Trophoblast cell (in vitro differentiated cells and primary cell): ENCODE data around the gene OR13J1.

Experiments
- DNase-seq, 2 donors: peaks; one replicate each; pipeline ENCODE4 v3.0.0-alpha.2; 2016
- H2AFZ ChIP-seq: 2 replicates; pipeline ENCODE4 v1.6.1; 2013; ENCODE audit warnings: low read length, moderate library complexity, mild to moderate bottlenecking; ENCODE audit not compliant: insufficient read depth, poor library complexity
- H2AK5ac ChIP-seq: 2 replicates; pipeline ENCODE4 v1.6.1; 2013; ENCODE audit warnings: mild to moderate bottlenecking, low read length
- H2BK120ac ChIP-seq: 2 replicates; pipeline ENCODE4 v1.6.1; 2013; ENCODE audit warnings: low read length, mild to moderate bottlenecking, moderate library complexity; ENCODE audit not compliant: insufficient read depth, poor library complexity
- H2BK12ac ChIP-seq: 2 replicates; pipeline ENCODE4 v1.6.1; 2013; ENCODE audit warnings: mild to moderate bottlenecking, low read length, moderate library complexity
- H2BK5ac ChIP-seq: 2 replicates; pipeline ENCODE4 v1.6.1; 2013; ENCODE audit warnings: low read length, low read depth, moderate library complexity, mild to moderate bottlenecking; ENCODE audit not compliant: poor library complexity
- H3K14ac ChIP-seq: 2 replicates; pipeline ENCODE4 v1.6.1; 2013; ENCODE audit warnings: mild to moderate bottlenecking, low read length
- H3K18ac ChIP-seq: 2 replicates; pipeline ENCODE4 v1.6.1; 2013; ENCODE audit warnings: mild to moderate bottlenecking, low read length
- H3K23ac ChIP-seq: 2 replicates; pipeline ENCODE4 v1.6.1; 2013; ENCODE audit warnings: low read length
- H3K27ac ChIP-seq: 2 replicates; pipeline ENCODE4 v1.5.1; 2013; ENCODE audit warnings: low read depth, mild to moderate bottlenecking, inconsistent platforms, low read length, moderate library complexity
- H3K27me3 ChIP-seq: 2 replicates; pipeline ENCODE4 v1.6.1; 2013; ENCODE audit warnings: inconsistent platforms, mild to moderate bottlenecking, low read length, moderate library complexity; ENCODE audit not compliant: insufficient read depth
- H3K36me3 ChIP-seq, 2 experiments: 1 replicate in 1 of 2; 2 replicates in 1 of 2; pipeline ENCODE4 v1.6.1; 2013; ENCODE audit warnings: low read length in 2 of 2, mild to moderate bottlenecking in 2 of 2, moderate library complexity in 1 of 2; ENCODE audit not compliant: insufficient read depth in 2 of 2, control insufficient read depth in 1 of 2
- H3K4ac ChIP-seq: 2 replicates; pipeline ENCODE4 v1.6.1; 2013; ENCODE audit warnings: low read depth, mild to moderate bottlenecking, low read length, moderate library complexity
- H3K4me1 ChIP-seq, 2 experiments: 1 replicate in 1 of 2; 2 replicates in 1 of 2; pipeline ENCODE4 v1.6.1; 2013; ENCODE audit warnings: low read length in 2 of 2, mild to moderate bottlenecking in 2 of 2, moderate library complexity in 1 of 2; ENCODE audit not compliant: insufficient read depth in 2 of 2, control insufficient read depth in 1 of 2
- H3K4me2 ChIP-seq: 2 replicates; pipeline ENCODE4 v1.6.1; 2013; ENCODE audit warnings: inconsistent platforms, mild to moderate bottlenecking, low read length, moderate library complexity
- H3K4me3 ChIP-seq: 2 replicates; pipeline ENCODE4 v1.5.1; 2013; ENCODE audit warnings: mild to moderate bottlenecking, low read depth, low read length, inconsistent platforms
- H3K79me1 ChIP-seq: one replicate; pipeline ENCODE4 v1.6.1; 2013; ENCODE audit warnings: low read length
- H3K79me2 ChIP-seq: 2 replicates; pipeline ENCODE4 v1.6.1; 2013; ENCODE audit warnings: low read length, mild to moderate bottlenecking; ENCODE audit not compliant: control insufficient read depth, insufficient read depth, poor library complexity
- H3K9ac ChIP-seq: 2 replicates; pipeline ENCODE4 v1.6.1; 2013; ENCODE audit warnings: mild to moderate bottlenecking, low read length
- H3K9me3 ChIP-seq: 2 replicates; pipeline ENCODE4 v1.6.1; 2013; ENCODE audit warnings: low read depth, mild to moderate bottlenecking, control low read depth, inconsistent platforms, low read length; ENCODE audit not compliant: insufficient read depth
- H4K12ac ChIP-seq: 2 replicates; pipeline ENCODE4 v1.6.1; 2013; ENCODE audit warnings: low read depth, mild to moderate bottlenecking, low read length, moderate library complexity
- H4K8ac ChIP-seq: 2 replicates; pipeline ENCODE4 v1.6.1; 2013; ENCODE audit warnings: low read depth, mild to moderate bottlenecking, low read length, moderate library complexity
- H4K91ac ChIP-seq: one replicate; pipeline ENCODE4 v1.6.1; 2013; ENCODE audit warnings: low read depth, mild to moderate bottlenecking, low read length, moderate library complexity
- WGBS: extraction: QIAGEN DNeasy Blood & Tissue Kit; methylation state at CpG from one replicate; pipeline ENCODE4 v1.1.7; 2013; ENCODE audit warnings: missing lambda C conversion rate; ENCODE audit not compliant: insufficient read length, insufficient coverage; ENCODE audit errors: extremely low coverage; 5-methylcytosine and 5-hydroxymethylcytosine counted together

The OR13J1 gene

DNA sequence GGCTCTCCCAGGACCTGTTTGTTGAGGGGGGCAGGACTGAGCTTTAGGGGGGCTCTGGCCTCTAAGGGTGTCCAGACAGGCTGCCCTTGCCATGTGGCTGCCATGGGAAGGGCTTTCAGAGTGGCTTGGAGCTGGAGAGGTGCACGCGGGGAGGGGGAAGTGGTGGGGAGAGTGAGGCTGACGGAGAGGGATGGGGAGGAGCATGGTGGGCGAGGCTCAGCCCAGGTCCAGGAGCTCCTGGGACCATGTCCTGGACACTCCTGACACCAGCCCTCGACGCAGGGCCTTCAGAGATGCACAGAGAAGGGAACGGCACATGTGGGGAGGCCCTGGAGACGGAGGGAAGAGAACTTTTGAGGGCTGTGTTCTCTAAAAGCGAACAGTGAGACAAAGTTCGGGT is 41.5 kb upstream of the OR13J1 start:
- H3K27me3 ChIP-seq, result no peaks in the 10 kb centered on the region
- H3K4me3 ChIP-seq, result no peak overlapping the region
- H2BK12ac ChIP-seq, result no peak overlapping the region
- no peak for DNase-seq
- H3K23ac ChIP-seq, result no peak overlapping the region
- no peak overlapping the region for H4K8ac ChIP-seq
- peaks cover 3% of the 10 kb centered on the region for H3K79me2 ChIP-seq
- H4K12ac ChIP-seq, result no peak overlapping the region
- peaks cover 2% of the 10 kb centered on the region for H3K9me3 ChIP-seq
- H2AFZ ChIP-seq, result no peak overlapping the region
- H2BK120ac ChIP-seq, result no peak overlapping the region
- H2BK5ac ChIP-seq, result no peak overlapping the region
- H3K27ac ChIP-seq, result no peak overlapping the region
- peaks cover 23% of the 10 kb centered on the region for H3K79me1 ChIP-seq
- no peak overlapping the region for H4K91ac ChIP-seq
- H3K4me2 ChIP-seq, result no peak overlapping the region
- no peak overlapping the region for H3K4ac ChIP-seq
- H3K4me1 ChIP-seq, result peaks cover 32 to 42% of the 10 kb centered on the region in 2 experiments
- H2AK5ac ChIP-seq, result no peak overlapping the region
- no peak overlapping the region for H3K14ac ChIP-seq
- H3K18ac ChIP-seq, result no peak overlapping the region
- H3K9ac ChIP-seq, result no peak overlapping the region
- WGBS, result no CpG with 5 or more reads among the region's 10 CpGs
- no peaks in the 10 kb centered on the region for H3K36me3 ChIP-seq

DNA sequence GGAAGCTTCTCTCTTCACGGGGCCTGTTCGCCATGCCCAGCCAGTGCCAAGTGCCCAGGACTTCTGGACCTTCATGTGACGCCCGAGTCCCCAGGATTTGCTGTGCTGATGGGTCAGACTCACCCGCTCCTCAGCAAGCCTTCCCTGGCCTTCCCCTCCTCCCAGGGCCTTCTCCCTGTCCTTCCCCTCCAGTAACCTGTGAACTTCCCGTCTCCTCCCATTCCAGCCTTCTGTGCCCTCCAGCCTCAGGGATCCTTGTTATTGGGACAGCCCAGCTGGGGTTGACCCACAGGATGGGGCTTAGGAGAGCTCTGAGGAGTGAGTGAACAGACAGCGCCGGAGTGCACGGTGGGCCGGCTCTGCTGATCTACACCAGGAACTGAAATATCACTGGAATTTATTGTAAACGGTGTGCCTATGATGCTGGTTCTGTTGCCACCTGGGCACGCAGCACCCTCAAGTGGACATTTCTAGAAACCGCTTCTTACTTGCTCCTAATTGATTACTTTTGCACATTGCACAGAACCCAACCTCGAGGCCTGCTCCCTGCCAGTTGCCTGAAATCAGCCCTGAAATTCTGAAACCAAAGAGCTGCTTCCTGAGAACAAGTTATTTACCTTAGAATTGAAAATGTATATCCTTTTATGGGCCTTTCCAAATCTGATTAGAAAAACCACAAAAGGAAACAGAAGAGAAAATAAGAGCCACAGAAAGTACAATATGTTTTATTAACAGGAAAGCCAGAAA is 40.6 kb upstream of the OR13J1 start:
- Histone ChIP-seq H4K12ac (no peak overlapping the region), H3K27me3 (no peaks in the 10 kb centered on the region), H3K9ac (no peak overlapping the region), H3K36me3 (no peaks in the 10 kb centered on the region), H2BK12ac (peak overlapping the region; percentile 4), H3K18ac (no peak overlapping the region), H3K79me2 (peaks cover 3% of the 10 kb centered on the region), H3K9me3 (peaks cover 2% of the 10 kb centered on the region), H3K4me3 (no peak overlapping the region), H3K4me2 (no peak overlapping the region), H2AFZ (no peak overlapping the region), H3K27ac (no peak overlapping the region), H4K8ac (no peak overlapping the region), H3K23ac (no peak overlapping the region), H4K91ac (peak overlapping the region; percentile 67), H3K4ac (no peak overlapping the region), H2BK120ac (no peak overlapping the region), H3K4me1 (peaks cover 36 to 49% of the 10 kb centered on the region in 2 experiments), H3K14ac (peak overlapping the region; percentile 1), H3K79me1 (peaks cover 23% of the 10 kb centered on the region), H2BK5ac (no peak overlapping the region), H2AK5ac (peak overlapping the region; percentile 21)
- no CpG with 5 or more reads among the region's 14 CpGs for WGBS
- peak; percentile 43 to 70 for DNase-seq

DNA sequence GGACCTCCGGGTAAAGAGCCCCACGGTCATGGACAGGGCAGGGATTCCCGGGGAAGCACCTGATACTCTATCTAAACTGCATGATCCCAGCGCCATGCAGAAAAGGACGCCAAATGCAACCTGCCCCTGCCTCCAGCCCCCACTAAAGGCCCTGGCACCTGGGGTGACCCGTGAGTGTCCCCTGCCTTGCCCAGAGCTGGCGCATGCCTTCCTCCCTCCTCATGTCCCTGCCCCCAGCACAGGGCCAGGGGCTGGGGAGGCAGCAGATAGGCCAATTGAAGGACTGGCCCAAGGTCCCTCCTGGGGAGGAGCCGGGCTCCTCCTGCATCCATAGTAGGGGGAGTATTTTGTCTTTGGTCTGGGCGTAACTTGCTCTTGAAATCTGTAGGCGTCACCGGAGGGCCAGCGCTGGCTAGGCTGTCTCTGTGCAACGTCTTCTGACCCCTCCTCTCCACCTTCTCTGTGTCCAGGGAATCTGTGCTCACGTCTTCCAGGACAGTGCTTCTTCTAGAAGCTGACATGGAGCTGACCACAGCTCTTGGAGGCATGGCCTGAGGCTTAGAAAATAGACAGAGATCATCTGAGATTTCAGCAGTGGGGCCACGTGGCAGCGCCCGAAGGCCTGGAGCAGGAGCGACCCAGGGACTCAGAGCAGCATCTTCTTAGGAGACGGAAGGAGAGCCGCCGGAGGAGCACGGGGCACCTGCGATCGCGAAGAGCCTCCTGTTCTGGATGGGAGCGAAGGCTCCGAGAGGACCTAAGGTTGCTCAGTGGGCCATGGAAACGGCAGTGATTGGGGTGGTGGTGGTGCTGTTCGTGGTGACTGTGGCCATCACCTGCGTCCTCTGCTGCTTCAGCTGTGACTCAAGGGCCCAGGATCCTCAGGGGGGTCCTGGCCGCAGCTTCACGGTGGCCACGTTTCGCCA is 39.7 kb upstream of the OR13J1 start:
- no peak overlapping the region for H2AFZ ChIP-seq
- peaks cover 2% of the 10 kb centered on the region for H3K9me3 ChIP-seq
- peaks cover 42 to 57% of the 10 kb centered on the region in 2 experiments for H3K4me1 ChIP-seq
- no peak for DNase-seq
- no peak overlapping the region for H3K4me3 ChIP-seq
- no peak overlapping the region for H3K27ac ChIP-seq
- H3K9ac ChIP-seq, result no peak overlapping the region
- peaks cover 23% of the 10 kb centered on the region for H3K79me1 ChIP-seq
- H4K8ac ChIP-seq, result peak overlapping the region; percentile 42
- H2BK120ac ChIP-seq, result no peak overlapping the region
- no peak overlapping the region for H4K12ac ChIP-seq
- H3K23ac ChIP-seq, result no peak overlapping the region
- H3K4me2 ChIP-seq, result no peak overlapping the region
- H3K18ac ChIP-seq, result peak overlapping the region; percentile 32
- H3K36me3 ChIP-seq, result no peaks in the 10 kb centered on the region
- H2BK5ac ChIP-seq, result no peak overlapping the region
- peak overlapping the region; percentile 21 for H2AK5ac ChIP-seq
- no peak overlapping the region for H3K4ac ChIP-seq
- peaks cover 3% of the 10 kb centered on the region for H3K79me2 ChIP-seq
- peak overlapping the region; percentile 74 for H2BK12ac ChIP-seq
- H3K14ac ChIP-seq, result peak overlapping the region; percentile 32
- H3K27me3 ChIP-seq, result no peaks in the 10 kb centered on the region
- H4K91ac ChIP-seq, result peak overlapping the region; percentile 67
- WGBS, result no CpG with 5 or more reads among the region's 34 CpGs

DNA sequence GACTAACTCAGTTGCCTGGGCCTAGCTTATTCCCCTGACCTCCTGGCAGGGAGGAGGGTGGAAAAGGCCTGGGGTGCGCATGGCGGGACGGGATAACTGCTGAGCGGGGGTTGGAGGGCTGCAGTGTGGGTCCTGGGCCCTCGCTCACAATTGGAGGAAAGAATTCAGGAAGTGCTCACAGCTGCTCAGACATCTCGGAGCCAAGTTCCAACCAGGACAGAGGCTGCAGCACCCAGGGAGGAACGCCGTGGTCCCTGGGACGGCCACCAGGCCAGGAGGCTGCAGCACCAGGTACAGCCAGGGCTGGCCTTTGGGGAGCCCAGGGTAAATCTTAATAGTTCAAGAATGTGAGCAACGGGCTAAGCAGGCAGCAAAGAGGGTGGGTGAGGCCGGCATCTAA is 39.1 kb upstream of the OR13J1 start, which contains the start of gene SPAAR:
SPAAR (plus strand) TSS at position 217 of the 400 bp plus-strand sequence. CDS start 974 bp downstream, outside the sequence.
- Histone ChIP-seq H3K9ac (no peak within 1 kb of the TSS), H3K4me2 (peak within 1 kb of the TSS; percentile 38)

More for the DNA sequence above, 39.1 kb upstream of the OR13J1 start, which contains the start of gene SPAAR:
- Histone ChIP-seq H3K4ac (no peak within 1 kb of the TSS), H3K79me1 (peaks cover 23% of the 10 kb centered on the region), H3K14ac (peak within 1 kb of the TSS; percentile 68), H3K79me2 (peaks cover 3% of the 10 kb centered on the region), H3K27ac (peak within 1 kb of the TSS; percentile 78), H2BK5ac (peak within 1 kb of the TSS; percentile 47), H4K91ac (peak within 1 kb of the TSS; percentile 67), H2AFZ (peak within 1 kb of the TSS; percentile 69), H3K4me1 (peaks cover 42 to 58% of the 10 kb centered on the region in 2 experiments), H2BK120ac (peak within 1 kb of the TSS; percentile 82), H3K27me3 (no peaks in the 10 kb centered on the region), H3K23ac (no peak within 1 kb of the TSS), H2BK12ac (peak within 1 kb of the TSS; percentile 74), H2AK5ac (peak within 1 kb of the TSS; percentile 57), H4K8ac (peak within 1 kb of the TSS; percentile 59), H3K9me3 (peaks cover 1% of the 10 kb centered on the region), H3K36me3 (no peaks in the 10 kb centered on the region), H3K18ac (peak within 1 kb of the TSS; percentile 60), H3K4me3 (no peak within 1 kb of the TSS), H4K12ac (peak within 1 kb of the TSS; percentile 39)
- no CpG with 5 or more reads among the region's 11 CpGs for WGBS
- DNase-seq, result no peak
